H1 (cell line): ENCODE measurements around the gene LRRC40. TPM values are rescaled to one million over a fixed set of nuclear protein-coding genes. Genes with fewer than 3 reads are reported as not detected.

Experiments
- ATF3 ChIP-seq: IDR thresholded peaks from 2 replicates; pipeline ENCODE4 v1.6.1; 2011; ENCODE audit warnings: low read depth, mild to moderate bottlenecking, low read length; ENCODE audit not compliant: insufficient read depth
- BCL11A ChIP-seq, 2 experiments: IDR thresholded peaks; one replicate each; pipeline ENCODE4 v1.6.1; 2011; ENCODE audit warnings: low read depth in 2 of 2, low read length in 2 of 2, mild to moderate bottlenecking in 2 of 2
- EP300 ChIP-seq, 2 experiments: IDR thresholded peaks; 1 replicate in 1 of 2; 2 replicates in 1 of 2; pipeline ENCODE4 v1.6.1; 2011 to 2012; ENCODE audit warnings: low read depth in 2 of 2, low read length in 2 of 2, mild to moderate bottlenecking in 2 of 2, borderline replicate concordance in 1 of 2, inconsistent platforms in 1 of 2, moderate library complexity in 1 of 2
- EZH2 ChIP-seq: fragments of 200-600 bp; sonication (generic); IDR thresholded peaks from 2 replicates; pipeline ENCODE4 v1.7.1; 2012; ENCODE audit warnings: low read depth, mild to moderate bottlenecking, moderate library complexity, low read length, inconsistent platforms; ENCODE audit not compliant: severe bottlenecking
- HDAC6 ChIP-seq: IDR thresholded peaks from one replicate; pipeline ENCODE4 v1.7.1; 2012; ENCODE audit warnings: low read depth, mild to moderate bottlenecking, inconsistent platforms, low read length, moderate library complexity
- PHF8 ChIP-seq: fragments of 200-600 bp; sonication (generic); conservative IDR thresholded peaks from 2 replicates; pipeline ENCODE4 v1.7.1; 2012; ENCODE audit warnings: low read depth, mild to moderate bottlenecking, inconsistent platforms, low read length, moderate library complexity
- SIN3A ChIP-seq, 2 experiments: IDR thresholded peaks in 1 of 2; conservative IDR thresholded peaks in 1 of 2; 2 replicates each; pipeline ENCODE4 v1.6.1; 2011 to 2012; ENCODE audit warnings: low read length in 2 of 2, improper control_type of control experiment in 1 of 2, low read depth in 1 of 2, mild to moderate bottlenecking in 1 of 2
- TAF1 ChIP-seq: IDR thresholded peaks from 2 replicates; pipeline ENCODE4 v1.6.1; 2011; ENCODE audit warnings: mild to moderate bottlenecking, low read depth, low read length
- TAF7 ChIP-seq: optimal IDR thresholded peaks from 2 replicates; pipeline ENCODE3; 2011; ENCODE audit warnings: low read depth, mild to moderate bottlenecking, inconsistent platforms, low read length, moderate library complexity, borderline replicate concordance
- YY1 ChIP-seq: IDR thresholded peaks from 2 replicates; pipeline ENCODE4 v1.6.1; 2011; ENCODE audit warnings: low read depth, mild to moderate bottlenecking, low read length
- polyA plus RNA-seq, 7 experiments: library from polyadenylated mRNA; depleted of rRNA in 3 of 7; stranded (reverse) in 5 of 7; unstranded in 2 of 7; fragments of >200 nt in 5 of 7; fragments of 200-250 nt in 2 of 7; gene quantifications; 1 replicate in 5 of 7; 2 replicates in 1 of 7; 4 replicates in 1 of 7; pipeline versions ENCODE4 v1.2.1 to v1.2.3, GENCODE V29; 2011 to 2013; ENCODE audit warnings: missing spikeins in 2 of 7, mixed read lengths in 2 of 7
- total RNA-seq: library from RNA; stranded (reverse); fragmentation: NEBNext Ultra II Directional; extraction: Animal tissue kit (Norgen Biotek cat#: 25700); gene quantifications from 2 replicates; pipeline ENCODE4 v1.2.1, GENCODE V29; 2021

The LRRC40 gene
- total and polyA plus RNA-seq, 2 of the 8 experiments (the other 6 are each of a cell fraction or from before 2014, with no cell fraction given): 13.4 to 30.8 TPM

GRCh38 chr1:70210820-70211219, 5.4 kb upstream of the LRRC40 start (continued):
- no peak for TF ChIP-seq HDAC6
- TF ChIP-seq BCL11A (IDR thresholded peaks at IDR 0.05; ENCODE audit: low read depth in 2 of 2, low read length in 2 of 2): no peak
- TF ChIP-seq SIN3A (conservative IDR thresholded peaks at IDR 0.05 in 1 of 2, IDR thresholded peaks at IDR 0.05 in 1 of 2; ENCODE audit: low read depth in 1 of 2, low read length in 2 of 2): no peak
- TF ChIP-seq EZH2: no peak
- no peak for TF ChIP-seq YY1
- TF ChIP-seq TAF1: no peak
- no peak for TF ChIP-seq EP300 (IDR thresholded peaks at IDR 0.05; ENCODE audit: borderline replicate concordance in 1 of 2, low read depth in 2 of 2, low read length in 2 of 2)
- no peak for TF ChIP-seq PHF8
- TF ChIP-seq TAF7: no peak
- TF ChIP-seq ATF3: no peak
